Measurements from ENCODE around the gene KLHL22.

DNA sequence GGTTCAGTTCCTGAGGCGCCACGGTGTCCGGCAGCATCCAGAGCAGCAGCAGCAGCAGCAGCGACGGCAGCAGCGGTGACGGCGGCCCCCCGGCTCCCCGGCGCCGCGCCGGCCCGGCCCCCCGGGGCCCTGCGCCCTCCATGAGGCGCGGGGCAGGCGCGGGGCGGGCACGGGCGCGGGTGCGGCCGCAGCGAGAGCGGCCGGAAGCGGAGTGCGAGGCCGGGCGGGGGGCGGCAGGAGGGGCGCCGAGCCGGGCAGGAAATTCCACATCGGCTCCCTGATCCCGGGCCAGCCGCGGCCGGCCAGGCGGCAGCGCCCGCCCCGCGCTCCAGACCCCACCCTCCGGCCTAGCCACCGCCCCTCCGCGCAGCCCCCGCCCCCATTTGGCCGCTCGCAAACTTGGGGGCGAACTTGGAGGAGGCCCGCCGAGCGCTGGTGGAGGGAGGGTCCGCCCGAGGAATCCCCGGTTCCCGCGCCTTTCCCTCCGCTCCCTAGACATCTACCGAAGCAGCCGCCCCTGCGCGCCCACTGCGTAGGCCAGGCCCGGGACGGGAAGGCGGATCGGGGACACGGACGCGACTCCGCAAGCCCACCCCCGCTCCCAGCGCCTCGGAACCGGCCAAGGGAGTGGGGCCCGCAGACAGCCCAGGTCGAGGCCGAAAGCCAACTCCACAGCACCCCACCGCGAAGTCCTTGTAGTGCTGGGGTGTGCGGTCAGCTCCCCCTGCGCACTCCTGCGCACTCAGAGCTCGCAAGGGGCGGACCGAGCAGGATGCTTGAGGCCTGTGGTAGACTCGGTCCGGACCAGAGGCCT is 57.8 kb downstream of the KLHL22 start, which contains the start of gene SCARF2:
- TF ChIP-seq CTCF (IDR thresholded peaks at IDR 0.05; ENCODE audit: control extremely low read depth in 1 of 3, insufficient read depth in 1 of 3, low read depth in 1 of 3, low read length in 3 of 3) (no peak), EZH2 (IDR thresholded peaks at IDR 0.05; ENCODE audit: low read depth, low read length, severe bottlenecking) (no peak), GABPA (IDR thresholded peaks at IDR 0.05; ENCODE audit: borderline replicate concordance, insufficient read depth, low read length) (no peak; the same call in 1 of the 2 replicates), SIN3A (conservative IDR thresholded peaks at IDR 0.05 in 1 of 2, IDR thresholded peaks at IDR 0.05 in 1 of 2; ENCODE audit: low read depth in 1 of 2, low read length in 2 of 2) (no peak), RXRA (IDR thresholded peaks at IDR 0.05; ENCODE audit: insufficient read depth, low read depth, low read length) (no peak), ZNF274 (IDR thresholded peaks at IDR 0.05; ENCODE audit: borderline replicate concordance, extremely low read depth, low read length) (no peak), RBBP5 (IDR thresholded peaks at IDR 0.05; ENCODE audit: borderline replicate concordance, low read depth, low read length) (no peak), CREB1 (IDR thresholded peaks at IDR 0.05) (no peak)
- TF ChIP-seq, protein P1, sequence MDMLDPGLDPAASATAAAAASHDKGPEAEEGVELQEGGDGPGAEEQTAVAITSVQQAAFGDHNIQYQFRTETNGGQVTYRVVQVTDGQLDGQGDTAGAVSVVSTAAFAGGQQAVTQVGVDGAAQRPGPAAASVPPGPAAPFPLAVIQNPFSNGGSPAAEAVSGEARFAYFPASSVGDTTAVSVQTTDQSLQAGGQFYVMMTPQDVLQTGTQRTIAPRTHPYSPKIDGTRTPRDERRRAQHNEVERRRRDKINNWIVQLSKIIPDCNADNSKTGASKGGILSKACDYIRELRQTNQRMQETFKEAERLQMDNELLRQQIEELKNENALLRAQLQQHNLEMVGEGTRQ (IDR thresholded peaks at IDR 0.05; ENCODE audit: low read length): no peak
- TF ChIP-seq, protein P2, sequence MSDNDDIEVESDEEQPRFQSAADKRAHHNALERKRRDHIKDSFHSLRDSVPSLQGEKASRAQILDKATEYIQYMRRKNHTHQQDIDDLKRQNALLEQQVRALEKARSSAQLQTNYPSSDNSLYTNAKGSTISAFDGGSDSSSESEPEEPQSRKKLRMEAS (IDR thresholded peaks at IDR 0.05): no peak

All from H1 (cell line).